K562 (cell line): ENCODE measurements around the gene DHDH. TPM values are rescaled to one million over a fixed set of nuclear protein-coding genes. Genes with fewer than 3 reads are reported as not detected.

Experiments
- ADNP ChIP-seq: fragments of 200-800 bp; sonication (Bioruptor generic); IDR thresholded peaks from 2 replicates; pipeline ENCODE4 v1.6.1; 2016; ENCODE audit warnings: missing genetic modification characterization, missing compliant biosample characterization
- CREBBP ChIP-seq: IDR thresholded peaks from one replicate; pipeline ENCODE4 v1.6.1; 2012; ENCODE audit warnings: low read depth, mild to moderate bottlenecking, control low read depth, inconsistent platforms, low read length
- GMEB1 ChIP-seq: fragments of 250-450 bp; sonication (Bioruptor Pico); IDR thresholded peaks from 2 replicates; pipeline ENCODE4 v1.4.0; 2020; ENCODE audit warnings: mild to moderate bottlenecking
- HDAC1 ChIP-seq, 2 experiments: fragments of 450-650 bp; IDR thresholded peaks; 2 replicates each; pipeline ENCODE4 v1.6.1; 2016 to 2017; ENCODE audit warnings: inconsistent platforms in 1 of 2, mild to moderate bottlenecking in 1 of 2, moderate library complexity in 1 of 2
- HNRNPK ChIP-seq: fragments of 200-400 bp; formaldehyde crosslinking; IDR thresholded peaks from one replicate; pipeline ENCODE4 v1.6.1; 2018; ENCODE audit warnings: mild to moderate bottlenecking, low read depth, low read length; ENCODE audit not compliant: poor library complexity, severe bottlenecking
- MECOM ChIP-seq: fragments of 250-450 bp; sonication (Bioruptor Pico); IDR thresholded peaks from 2 replicates; pipeline ENCODE4 v1.8.0; 2022; ENCODE audit warnings: inconsistent platforms
- MXD1 ChIP-seq: fragments of 250-450 bp; sonication (Bioruptor Pico); IDR thresholded peaks from 2 replicates; pipeline ENCODE4 v1.8.0; 2021; ENCODE audit warnings: borderline replicate concordance, mild to moderate bottlenecking, moderate library complexity; ENCODE audit not compliant: poor library complexity, severe bottlenecking
- REST ChIP-seq, 2 experiments: fragments of 450-650 bp; formaldehyde crosslinking in 1 of 2; IDR thresholded peaks; 2 replicates each; pipeline versions ENCODE4 v1.4.0 to v1.6.1; 2014 to 2020; ENCODE audit warnings: mild to moderate bottlenecking in 2 of 2, borderline replicate concordance in 1 of 2, low read depth in 1 of 2
- TGIF2 ChIP-seq: sonication (generic); formaldehyde crosslinking; IDR thresholded peaks from 2 replicates; pipeline ENCODE4 v1.8.1; 2022; ENCODE audit warnings: mild to moderate bottlenecking, missing genetic modification reagents, moderate library complexity
- ZBED1 ChIP-seq: IDR thresholded peaks from 2 replicates; pipeline ENCODE4 v1.6.1; 2014
- ZFPM2 ChIP-seq: fragments of 250-450 bp; sonication (Bioruptor Pico); IDR thresholded peaks from 2 replicates; pipeline ENCODE4 v1.5.1; 2022; ENCODE audit warnings: mild to moderate bottlenecking
- ZNF212 ChIP-seq: fragments of 450-650 bp; formaldehyde crosslinking; IDR thresholded peaks from 2 replicates; pipeline ENCODE4 v1.4.0; 2020; ENCODE audit warnings: mild to moderate bottlenecking
- ZNF740 ChIP-seq, 3 experiments: fragments of 200-800 bp in 1 of 3; sonication (Bioruptor generic) in 1 of 3; sonication (generic) in 1 of 3; formaldehyde crosslinking in 1 of 3; IDR thresholded peaks; 2 replicates each; pipeline versions ENCODE4 v1.6.1 to v1.8.0; 2016 to 2022; ENCODE audit warnings: mild to moderate bottlenecking in 2 of 3, missing compliant biosample characterization in 2 of 3, missing genetic modification characterization in 2 of 3, missing genetic modification reagents in 1 of 3
- polyA plus RNA-seq, 8 experiments: library from polyadenylated mRNA; depleted of rRNA in 4 of 8; stranded (reverse) in 5 of 8; unstranded in 3 of 8; fragments of >200 nt; fragmentation: Nextera tagmentation in 2 of 8; fragmentation: Illumina TruSeq in 1 of 8; extraction: Ambion mirVana in 2 of 8; extraction: Trizol in 1 of 8; gene quantifications; 2 replicates each; pipeline versions ENCODE4 v1.2.1 to v1.2.3, GENCODE V29; 2011 to 2014; ENCODE audit warnings: inconsistent platforms in 1 of 8, missing spikeins in 1 of 8
- total RNA-seq, 7 experiments: library from RNA; depleted of rRNA in 6 of 7; stranded (reverse); fragments of >200 nt in 6 of 7; fragmentation: Illumina TruSeq in 2 of 7; extraction: Trizol in 2 of 7; gene quantifications; 2 replicates each; pipeline versions ENCODE4 v1.2.1 to v1.2.3, GENCODE V29; 2011 to 2021; ENCODE audit warnings: low replicate concordance in 1 of 7

Gene DHDH
- total and polyA plus RNA-seq, 9 of the 15 experiments (the other 6 are each of a cell fraction or from before 2014, with no cell fraction given) = 0.37 to 1.9 (median 0.87) TPM

DNA sequence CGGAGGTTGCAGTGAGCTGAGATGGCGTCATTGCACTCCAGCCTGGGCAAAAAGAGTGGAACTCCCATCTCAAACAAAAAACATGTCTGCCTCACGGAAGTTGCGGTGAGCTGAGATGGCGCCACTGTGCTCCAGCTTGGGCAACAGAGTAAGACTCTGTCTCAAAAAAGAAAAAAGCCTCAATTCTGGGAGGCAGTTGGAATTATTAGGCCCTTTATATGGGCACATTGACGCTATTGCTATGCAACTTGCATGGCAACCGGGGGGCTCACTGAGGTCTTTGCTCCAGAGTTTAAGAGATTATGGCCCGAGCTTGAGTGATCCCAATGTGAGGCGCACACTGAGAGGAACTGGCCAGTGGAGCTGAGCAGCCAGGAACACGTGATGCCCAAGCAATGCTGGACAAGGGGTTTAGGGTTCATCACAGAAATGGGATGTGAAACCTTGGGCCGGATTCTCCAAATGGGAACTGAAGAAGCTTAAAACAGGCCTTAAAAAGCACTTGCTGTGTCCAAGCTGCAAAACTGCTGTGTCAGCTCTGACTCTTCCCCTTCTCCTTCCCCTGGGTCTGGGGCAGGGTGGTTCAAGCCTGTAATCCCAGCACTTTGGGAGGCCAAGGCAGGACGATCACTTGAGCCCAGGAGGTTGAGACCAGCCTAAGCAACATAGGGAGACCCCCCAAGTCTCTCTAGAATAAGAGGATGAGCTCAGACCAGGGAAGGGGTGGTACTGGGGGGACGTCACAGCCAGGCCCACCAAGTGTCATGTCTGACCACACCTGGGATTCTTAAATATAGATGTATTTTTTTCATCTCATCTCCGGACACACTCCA is 34.1 kb downstream of the DHDH start (continued):
- peak; percentile 65 for TF ChIP-seq REST (IDR thresholded peaks at IDR 0.05; ENCODE audit: borderline replicate concordance)
- peak; percentile 78 for TF ChIP-seq REST (CRISPR knock-in tag; IDR thresholded peaks at IDR 0.05; ENCODE audit: low read depth)
- no peak for TF ChIP-seq GMEB1 (CRISPR knock-in tag)
- TF ChIP-seq ZBED1 = peak; percentile 78; the same call in 1 of the 2 replicates
- TF ChIP-seq ZNF740 (CRISPR knock-in tag; IDR thresholded peaks at IDR 0.05) = no peak
- TF ChIP-seq ZNF740 (tag; IDR thresholded peaks at IDR 0.05) = no peak
- no peak for TF ChIP-seq HNRNPK
- no peak; the same call in 1 of the 2 replicates for TF ChIP-seq ZNF212 (CRISPR knock-in tag)
- TF ChIP-seq MXD1 (CRISPR knock-in tag) = no peak
- TF ChIP-seq CREBBP = no peak
- TF ChIP-seq TGIF2 (CRISPR knock-in tag) = no peak
- TF ChIP-seq ZFPM2 (CRISPR knock-in tag) = peak; percentile 94; the same call in 1 of the 2 replicates
- no peak for TF ChIP-seq HDAC1 (IDR thresholded peaks at IDR 0.05)
- 0 out of 2 replicates have a peak, but pooled peaks have one; percentile 31 for TF ChIP-seq MECOM (CRISPR knock-in tag)
- TF ChIP-seq ADNP (tag) = no peak
